ENCODE data around the gene MMP1.

Gene MMP1

DNA sequence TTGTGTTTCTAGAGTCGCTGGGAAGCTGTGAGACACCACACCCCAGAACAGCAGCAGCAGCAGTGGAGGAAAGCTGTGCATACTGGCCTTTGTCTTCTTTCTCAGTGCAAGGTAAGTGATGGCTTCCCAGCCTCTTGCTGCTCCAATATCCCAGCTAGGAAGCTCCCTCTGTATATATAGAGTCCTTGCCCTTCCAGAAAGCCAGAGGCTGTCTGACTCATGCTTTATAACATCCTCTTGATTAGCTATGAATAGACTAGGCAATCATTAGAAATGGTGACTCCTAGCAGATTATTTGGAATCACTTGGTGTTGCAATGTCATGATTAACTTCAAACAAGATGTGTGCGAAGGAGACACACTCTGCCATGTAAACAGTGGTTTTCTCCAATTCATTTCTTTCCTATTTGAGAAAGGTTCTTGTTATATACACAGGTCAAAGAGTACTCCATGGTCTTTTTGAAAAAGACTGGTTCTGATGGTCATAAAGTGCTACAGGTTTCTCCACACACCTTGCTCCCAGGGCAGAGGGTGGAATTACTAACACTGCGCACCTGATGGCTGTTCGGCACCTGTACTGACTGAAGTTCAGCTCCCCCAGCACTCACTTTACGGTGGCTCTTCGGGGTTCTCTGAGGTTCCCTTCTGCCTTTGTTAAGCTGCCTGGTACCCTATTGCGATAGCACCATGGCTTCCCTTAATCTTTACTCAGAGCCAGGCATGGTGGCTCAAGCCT, at the start of gene MMP1:
TSS of gene MMP1 (minus strand) at position 149 of the 735 bp plus-strand sequence. CDS start at position 81, 68 bp downstream.
- TF ChIP-seq JUND (IDR thresholded peaks at IDR 0.05; ENCODE audit: low read depth) = no peak
- in situ Hi-C loops (cut with HindIII; ENCODE audit: low pct_unique_long_range_greater_than_20kb, low sequenced_read_pairs) = no loop called here
- no peak for DNase-seq (ENCODE audit: low read depth in 1 of 2, low spot score in 1 of 2)

DNA sequence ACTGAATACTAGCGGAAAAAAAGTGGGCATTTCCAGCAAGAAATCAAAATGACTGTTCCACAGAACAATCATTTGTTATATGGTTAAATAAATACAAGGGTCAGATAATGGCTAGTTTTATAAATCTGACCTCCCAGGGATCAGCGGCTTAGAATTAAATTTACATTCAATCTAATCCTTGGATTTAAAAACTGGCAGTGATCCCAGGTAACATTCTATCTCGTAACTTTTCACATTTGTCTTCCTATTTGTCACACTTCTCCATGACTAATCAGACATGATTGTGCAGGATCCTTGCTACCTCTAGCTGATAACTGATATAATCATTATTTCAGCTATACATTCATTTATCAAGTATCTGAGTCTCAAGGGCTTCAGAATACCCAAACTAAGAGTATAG, 48.3 kb upstream of the MMP1 start:
- TF ChIP-seq JUND (IDR thresholded peaks at IDR 0.05; ENCODE audit: low read depth) = no peak
- in situ Hi-C loops (cut with HindIII; ENCODE audit: low pct_unique_long_range_greater_than_20kb, low sequenced_read_pairs) = no loop called here
- no peak for DNase-seq (ENCODE audit: low read depth in 1 of 2, low spot score in 1 of 2)

DNA sequence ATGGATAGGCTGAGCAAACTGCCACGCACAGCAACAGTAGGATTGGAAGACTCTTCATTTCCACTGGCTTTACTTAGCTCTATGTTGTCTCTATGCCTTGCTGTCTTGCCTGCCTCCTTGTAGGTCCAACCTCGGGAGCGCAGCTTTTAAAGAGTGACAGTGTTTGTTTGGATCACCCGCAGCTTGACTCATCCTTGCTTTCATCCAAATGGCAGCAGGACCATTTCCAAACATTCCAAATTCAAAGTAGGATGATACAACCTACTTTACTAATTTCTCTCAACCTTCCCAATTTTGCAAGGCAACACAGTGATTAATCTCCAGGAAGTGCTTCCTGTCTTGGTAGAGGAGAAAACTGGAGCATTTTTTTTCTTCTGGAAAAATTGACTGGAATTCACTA, 45.5 kb upstream of the MMP1 start, which contains the start of gene MMP3:
TSS of gene MMP3 (minus strand) at position 121 of the 400 bp plus-strand sequence. CDS start at position 58, 63 bp downstream.
- DNase-seq (ENCODE audit: low read depth in 1 of 2, low spot score in 1 of 2) = no peak
- no peak for TF ChIP-seq JUND (IDR thresholded peaks at IDR 0.05; ENCODE audit: low read depth)
- in situ Hi-C loops (cut with HindIII; ENCODE audit: low pct_unique_long_range_greater_than_20kb, low sequenced_read_pairs) = no loop called here

GRCh38 chr11:102842930-102843329, 45.0 kb upstream of the MMP1 start:
- in situ Hi-C loops (cut with HindIII; ENCODE audit: low pct_unique_long_range_greater_than_20kb, low sequenced_read_pairs) = no loop called here
- no peak for TF ChIP-seq JUND (IDR thresholded peaks at IDR 0.05; ENCODE audit: low read depth)
- DNase-seq (ENCODE audit: low read depth in 1 of 2, low spot score in 1 of 2) = no peak

DNA sequence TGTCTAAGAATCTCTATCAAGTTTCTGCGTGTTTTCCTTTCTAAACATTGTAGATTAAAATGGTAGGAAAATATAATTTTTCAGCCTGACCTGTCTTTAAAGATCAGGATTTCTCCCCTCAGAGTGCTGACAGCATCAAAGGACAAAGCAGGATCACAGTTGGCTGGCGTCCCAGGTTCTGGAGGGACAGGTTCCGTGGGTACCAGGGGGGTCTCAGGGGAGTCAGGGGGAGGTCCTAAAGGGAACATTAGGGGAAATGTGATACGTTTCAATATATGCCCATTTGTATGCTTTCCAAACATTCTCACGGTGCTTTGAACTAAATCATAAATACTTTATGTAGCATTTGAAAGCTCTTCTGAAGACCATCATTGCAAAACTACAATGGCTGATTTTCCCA, 42.1 kb upstream of the MMP1 start:
- TF ChIP-seq JUND (IDR thresholded peaks at IDR 0.05; ENCODE audit: low read depth) = no peak
- in situ Hi-C loops (cut with HindIII; ENCODE audit: low pct_unique_long_range_greater_than_20kb, low sequenced_read_pairs) = no loop called here
- DNase-seq (ENCODE audit: low read depth in 1 of 2, low spot score in 1 of 2) = no peak

DNA sequence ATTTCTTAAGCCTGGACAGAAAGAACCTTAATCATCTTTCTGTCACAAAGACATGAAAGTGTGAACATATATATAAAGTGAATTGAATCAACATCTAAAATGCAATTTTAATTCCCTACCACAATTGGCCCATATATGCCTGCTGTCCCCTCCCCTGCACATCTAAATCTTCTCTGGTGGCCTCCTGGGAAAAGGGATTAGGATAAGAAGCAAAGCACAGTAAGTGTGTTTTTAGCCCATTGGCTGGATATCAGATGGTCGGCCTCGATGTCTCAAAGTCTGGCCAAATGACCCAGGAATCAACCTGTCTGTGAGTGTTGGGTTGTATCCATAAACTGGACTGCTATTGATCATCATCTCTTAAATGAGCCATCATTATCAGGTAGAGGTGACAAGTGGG, 39.7 kb upstream of the MMP1 start:
- in situ Hi-C loops (cut with HindIII; ENCODE audit: low pct_unique_long_range_greater_than_20kb, low sequenced_read_pairs) = no loop called here
- DNase-seq (ENCODE audit: low read depth in 1 of 2, low spot score in 1 of 2) = no peak
- no peak for TF ChIP-seq JUND (IDR thresholded peaks at IDR 0.05; ENCODE audit: low read depth)

DNA sequence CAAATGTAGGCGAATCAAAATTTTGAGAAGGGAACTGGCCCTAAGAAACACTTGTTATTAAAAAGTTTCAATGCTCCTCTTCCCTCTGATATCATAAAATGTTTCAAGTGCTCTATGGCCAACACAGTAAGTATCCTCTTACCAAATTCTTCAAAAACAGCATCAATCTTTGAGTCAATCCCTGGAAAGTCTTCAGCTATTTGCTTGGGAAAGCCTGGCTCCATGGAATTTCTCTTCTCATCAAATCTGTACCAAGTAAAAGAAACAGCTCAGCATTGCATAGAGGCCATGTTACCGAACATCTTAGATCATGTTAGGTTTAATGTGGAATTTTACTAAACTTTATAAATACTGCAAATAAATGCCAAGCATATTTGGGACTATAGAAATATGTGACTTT, 39.2 kb upstream of the MMP1 start:
- in situ Hi-C loops (cut with HindIII; ENCODE audit: low pct_unique_long_range_greater_than_20kb, low sequenced_read_pairs) = no loop called here
- TF ChIP-seq JUND (IDR thresholded peaks at IDR 0.05; ENCODE audit: low read depth) = no peak
- no peak for DNase-seq (ENCODE audit: low read depth in 1 of 2, low spot score in 1 of 2)

DNA sequence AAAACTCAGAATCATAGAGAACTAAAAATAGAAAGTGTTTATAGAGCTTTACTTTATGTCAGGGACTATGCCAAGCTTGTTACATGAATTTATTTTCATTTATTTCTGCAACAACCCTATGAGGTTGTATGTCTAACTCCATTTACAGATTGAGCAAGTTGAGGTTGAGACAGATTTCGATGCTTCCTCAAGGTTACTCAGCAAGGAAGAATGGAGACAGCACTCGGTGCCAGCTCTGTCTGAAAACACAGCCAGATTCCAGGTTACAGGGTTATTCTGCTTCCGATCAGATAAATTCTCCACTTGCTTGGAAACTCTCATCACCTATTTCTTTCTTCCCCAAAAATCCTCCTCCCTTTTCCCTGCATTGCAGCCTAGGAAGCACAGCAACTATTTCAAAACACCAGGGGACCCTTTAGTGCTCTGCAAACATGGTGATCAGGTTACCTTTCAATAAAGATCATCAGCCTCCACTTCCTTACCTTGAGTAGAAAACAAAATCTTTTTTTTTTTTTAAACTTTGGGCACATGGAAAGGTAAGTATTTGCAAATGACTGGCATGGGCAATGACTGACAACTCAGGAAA, 38.4 kb upstream of the MMP1 start:
- in situ Hi-C loops (cut with HindIII; ENCODE audit: low pct_unique_long_range_greater_than_20kb, low sequenced_read_pairs) = no loop called here
- no peak for DNase-seq (ENCODE audit: low read depth in 1 of 2, low spot score in 1 of 2)
- no peak for TF ChIP-seq JUND (IDR thresholded peaks at IDR 0.05; ENCODE audit: low read depth)

DNA sequence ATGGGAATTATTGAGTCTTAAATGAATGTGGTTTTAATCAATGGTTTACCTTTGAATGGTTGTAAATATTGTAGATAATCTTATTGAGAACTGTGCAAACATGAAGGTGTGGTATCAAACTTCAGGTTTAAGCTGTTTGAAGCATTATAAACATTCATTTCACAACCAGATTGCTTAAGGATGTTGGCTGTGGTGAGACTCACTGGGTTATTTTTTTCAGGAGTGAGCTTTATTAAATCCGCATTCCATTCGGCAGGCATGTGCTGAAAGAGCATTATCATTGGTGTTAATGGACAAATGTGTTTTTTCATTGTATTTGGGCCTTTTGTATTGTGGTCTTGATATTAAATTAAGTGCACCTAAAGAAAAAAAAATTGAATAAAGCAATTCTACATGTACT, 35.8 kb upstream of the MMP1 start:
- in situ Hi-C loops (cut with HindIII; ENCODE audit: low pct_unique_long_range_greater_than_20kb, low sequenced_read_pairs) = no loop called here
- TF ChIP-seq JUND (IDR thresholded peaks at IDR 0.05; ENCODE audit: low read depth) = no peak
- no peak for DNase-seq (ENCODE audit: low read depth in 1 of 2, low spot score in 1 of 2)

DNA sequence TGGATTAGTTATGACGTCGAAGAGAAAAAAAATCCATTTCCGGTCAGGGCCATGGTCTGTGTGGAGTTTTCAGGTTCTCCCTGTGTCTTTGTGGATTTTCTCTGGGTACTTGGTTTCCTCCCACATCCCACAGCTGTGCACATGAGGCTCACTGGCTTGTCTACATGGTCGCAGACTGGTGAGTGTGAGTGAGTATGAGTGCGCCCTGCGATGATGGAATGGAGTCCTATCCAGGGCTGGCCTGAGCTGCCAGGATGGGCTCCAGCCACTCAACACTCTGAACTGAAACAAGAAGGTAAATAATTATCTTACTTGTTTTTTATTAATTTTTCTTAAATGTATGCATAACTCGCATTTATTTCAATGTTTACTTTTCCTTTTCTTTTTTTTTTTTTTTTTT, 34.7 kb upstream of the MMP1 start:
- no peak for TF ChIP-seq JUND (IDR thresholded peaks at IDR 0.05; ENCODE audit: low read depth)
- in situ Hi-C loops (cut with HindIII; ENCODE audit: low pct_unique_long_range_greater_than_20kb, low sequenced_read_pairs) = no loop called here
- DNase-seq (ENCODE audit: low read depth in 1 of 2, low spot score in 1 of 2) = no peak

- TF ChIP-seq JUND (IDR thresholded peaks at IDR 0.05; ENCODE audit: low read depth) = no peak
- no peak for DNase-seq (ENCODE audit: low read depth in 1 of 2, low spot score in 1 of 2)
- in situ Hi-C loops (cut with HindIII; ENCODE audit: low pct_unique_long_range_greater_than_20kb, low sequenced_read_pairs) = no loop called here
Observed at GRCh38 chr11:102831489-102832440, 33.8 kb upstream of the MMP1 start.

- no peak for TF ChIP-seq JUND (IDR thresholded peaks at IDR 0.05; ENCODE audit: low read depth)
- in situ Hi-C loops (cut with HindIII; ENCODE audit: low pct_unique_long_range_greater_than_20kb, low sequenced_read_pairs) = no loop called here
- DNase-seq (ENCODE audit: low read depth in 1 of 2, low spot score in 1 of 2) = no peak
Observed at GRCh38 chr11:102831128-102831488, 33.1 kb upstream of the MMP1 start.

All from T47D (cell line).